ENCODE data around the gene ID4. TPM values are rescaled to one million over a fixed set of nuclear protein-coding genes. Genes with fewer than 3 reads are reported as not detected.

ID4 gene
- total RNA-seq, 3 donors from 2014 or later (not counting 1 experiment from before 2014, with no cell fraction given): not detected

DNA sequence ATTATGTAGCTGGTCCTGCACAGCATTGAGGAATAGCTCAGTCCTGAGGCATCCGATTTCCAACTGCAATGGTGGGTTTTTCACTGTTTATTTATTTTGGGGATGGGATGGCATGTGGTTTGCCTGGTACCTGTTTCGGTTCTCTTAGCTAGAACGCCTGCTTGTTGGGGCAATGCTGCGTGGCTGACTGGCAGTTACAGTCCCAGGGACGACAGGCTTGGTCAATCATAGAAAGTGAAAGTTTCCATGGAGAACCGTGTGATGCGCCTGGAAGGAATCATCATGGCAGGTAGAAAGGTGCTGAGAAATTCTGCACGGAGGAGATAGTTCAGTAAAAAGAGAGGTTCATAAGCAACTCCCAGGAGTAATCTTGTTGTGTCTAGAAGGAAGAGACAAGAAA, 18.4 kb downstream of the ID4 start:
- DNase-seq (no peak), ATAC-seq (no peak)
- Mint-ChIP-seq H3K27ac (no peak overlapping the region), H3K9me3 (no peaks in the 10 kb centered on the region), H3K4me3 (no peak overlapping the region), H3K4me1 (no peaks in the 10 kb centered on the region), H3K27me3 (ENCODE audit: low read depth in 2 of 2) (peaks cover 14 to 63% of the 10 kb centered on the region in 2 donors), H3K36me3 (no peaks in the 10 kb centered on the region)
- no peaks in the 10 kb centered on the region for H3K4me1 ChIP-seq (ENCODE audit: control insufficient read depth, insufficient read depth, low read length)
- 85% methylated on average over 8 of the region's 8 CpGs for WGBS (ENCODE audit: insufficient coverage)
- intact Hi-C loops (cut with micrococcal nuclease): no loop called here
- no peak overlapping the region for H3K27ac ChIP-seq (ENCODE audit: low read length)
- H3K4me3 ChIP-seq (ENCODE audit: low read length): no peak overlapping the region
- no peaks in the 10 kb centered on the region for H3K9me3 ChIP-seq (ENCODE audit: control insufficient read depth, insufficient read depth, low read length)
- TF ChIP-seq, protein P1, sequence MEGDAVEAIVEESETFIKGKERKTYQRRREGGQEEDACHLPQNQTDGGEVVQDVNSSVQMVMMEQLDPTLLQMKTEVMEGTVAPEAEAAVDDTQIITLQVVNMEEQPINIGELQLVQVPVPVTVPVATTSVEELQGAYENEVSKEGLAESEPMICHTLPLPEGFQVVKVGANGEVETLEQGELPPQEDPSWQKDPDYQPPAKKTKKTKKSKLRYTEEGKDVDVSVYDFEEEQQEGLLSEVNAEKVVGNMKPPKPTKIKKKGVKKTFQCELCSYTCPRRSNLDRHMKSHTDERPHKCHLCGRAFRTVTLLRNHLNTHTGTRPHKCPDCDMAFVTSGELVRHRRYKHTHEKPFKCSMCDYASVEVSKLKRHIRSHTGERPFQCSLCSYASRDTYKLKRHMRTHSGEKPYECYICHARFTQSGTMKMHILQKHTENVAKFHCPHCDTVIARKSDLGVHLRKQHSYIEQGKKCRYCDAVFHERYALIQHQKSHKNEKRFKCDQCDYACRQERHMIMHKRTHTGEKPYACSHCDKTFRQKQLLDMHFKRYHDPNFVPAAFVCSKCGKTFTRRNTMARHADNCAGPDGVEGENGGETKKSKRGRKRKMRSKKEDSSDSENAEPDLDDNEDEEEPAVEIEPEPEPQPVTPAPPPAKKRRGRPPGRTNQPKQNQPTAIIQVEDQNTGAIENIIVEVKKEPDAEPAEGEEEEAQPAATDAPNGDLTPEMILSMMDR (IDR thresholded peaks at IDR 0.05): no peak
- H3K36me3 ChIP-seq (ENCODE audit: control insufficient read depth, insufficient read depth, low read length): no peaks in the 10 kb centered on the region
- no peaks in the 10 kb centered on the region for H3K27me3 ChIP-seq (ENCODE audit: control insufficient read depth, insufficient read depth, low read length)

DNA sequence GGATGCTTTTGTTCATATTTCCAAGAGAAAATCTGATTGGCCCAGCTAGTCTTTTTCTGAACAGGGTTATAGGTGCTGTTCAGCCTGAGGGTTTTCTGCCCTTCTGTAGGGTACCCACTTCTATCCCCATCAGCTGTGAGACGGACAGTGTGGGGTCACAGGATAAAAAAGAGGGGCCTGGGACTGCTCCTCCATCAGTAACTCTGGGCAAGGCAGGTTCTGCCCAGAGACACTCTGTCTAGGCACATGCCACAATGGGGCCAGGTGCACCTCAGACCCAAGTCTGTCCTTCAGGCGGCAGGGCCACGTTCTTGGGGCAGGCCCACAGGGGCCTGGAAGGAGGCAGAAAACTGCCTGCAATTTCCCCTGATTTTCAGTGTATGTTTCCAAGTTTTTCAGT, 20.0 kb downstream of the ID4 start:
- Histone ChIP-seq H3K4me1 (ENCODE audit: control insufficient read depth, insufficient read depth, low read length) (no peaks in the 10 kb centered on the region), H3K4me3 (ENCODE audit: low read length) (no peak overlapping the region), H3K36me3 (ENCODE audit: control insufficient read depth, insufficient read depth, low read length) (no peaks in the 10 kb centered on the region), H3K27me3 (ENCODE audit: control insufficient read depth, insufficient read depth, low read length) (no peaks in the 10 kb centered on the region), H3K27ac (ENCODE audit: low read length) (no peak overlapping the region), H3K9me3 (ENCODE audit: control insufficient read depth, insufficient read depth, low read length) (no peaks in the 10 kb centered on the region)
- Mint-ChIP-seq H3K4me1 (no peaks in the 10 kb centered on the region), H3K27ac (no peak overlapping the region), H3K4me3 (no peak overlapping the region), H3K27me3 (ENCODE audit: low read depth in 2 of 2) (peaks cover 11 to 56% of the 10 kb centered on the region in 2 donors), H3K9me3 (no peaks in the 10 kb centered on the region), H3K36me3 (no peaks in the 10 kb centered on the region)
- no peak for ATAC-seq
- DNase-seq: no peak
- TF ChIP-seq, protein P1 (IDR thresholded peaks at IDR 0.05): no peak
- 79% methylated on average over 3 of the region's 3 CpGs for WGBS (ENCODE audit: insufficient coverage)
- intact Hi-C loops (cut with micrococcal nuclease): no loop called here

DNA sequence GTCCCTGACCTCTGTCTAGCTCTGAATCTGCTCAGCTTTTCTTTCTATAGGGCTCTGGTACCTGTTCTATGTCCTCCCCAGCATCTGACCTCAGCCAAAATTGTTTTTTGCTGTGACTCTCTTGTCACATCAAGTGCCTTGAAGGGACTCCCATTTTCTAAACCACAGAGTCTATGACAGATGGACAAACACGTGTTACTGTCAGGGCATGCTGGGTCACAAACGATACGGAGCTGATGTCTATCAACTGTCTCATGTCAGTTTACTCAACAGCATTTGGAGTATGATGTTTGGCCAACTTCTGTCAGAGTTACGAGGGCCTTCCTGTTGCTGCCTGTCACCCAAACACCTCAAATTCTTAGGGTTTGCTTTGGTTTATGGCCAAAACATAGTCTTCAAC, 20.5 kb downstream of the ID4 start:
- Histone ChIP-seq H3K9me3 (ENCODE audit: control insufficient read depth, insufficient read depth, low read length) (no peaks in the 10 kb centered on the region), H3K4me3 (ENCODE audit: low read length) (no peak overlapping the region), H3K27me3 (ENCODE audit: control insufficient read depth, insufficient read depth, low read length) (no peaks in the 10 kb centered on the region), H3K27ac (ENCODE audit: low read length) (no peak overlapping the region), H3K4me1 (ENCODE audit: control insufficient read depth, insufficient read depth, low read length) (no peaks in the 10 kb centered on the region), H3K36me3 (ENCODE audit: control insufficient read depth, insufficient read depth, low read length) (no peaks in the 10 kb centered on the region)
- Mint-ChIP-seq H3K27me3 (ENCODE audit: low read depth in 2 of 2) (peaks cover 11 to 50% of the 10 kb centered on the region in 2 donors), H3K4me1 (no peaks in the 10 kb centered on the region), H3K36me3 (no peaks in the 10 kb centered on the region), H3K4me3 (no peak overlapping the region), H3K27ac (no peak overlapping the region), H3K9me3 (no peaks in the 10 kb centered on the region)
- ATAC-seq (no peak), DNase-seq (no peak)
- 85% methylated on average over 4 of the region's 4 CpGs for WGBS (ENCODE audit: insufficient coverage)
- intact Hi-C loops (cut with micrococcal nuclease): no loop called here
- TF ChIP-seq, protein P1 (IDR thresholded peaks at IDR 0.05): no peak

GRCh38 chr6:19860235-19860877, 23.2 kb downstream of the ID4 start:
- no peak for DNase-seq
- Mint-ChIP-seq H3K27me3 (ENCODE audit: low read depth in 2 of 2) (peaks cover 11 to 37% of the 10 kb centered on the region in 2 donors), H3K9me3 (no peaks in the 10 kb centered on the region), H3K4me1 (no peaks in the 10 kb centered on the region), H3K4me3 (no peak overlapping the region), H3K36me3 (no peaks in the 10 kb centered on the region), H3K27ac (no peak overlapping the region)
- Histone ChIP-seq H3K36me3 (ENCODE audit: control insufficient read depth, insufficient read depth, low read length) (no peaks in the 10 kb centered on the region), H3K9me3 (ENCODE audit: control insufficient read depth, insufficient read depth, low read length) (no peaks in the 10 kb centered on the region), H3K27ac (ENCODE audit: low read length) (no peak overlapping the region), H3K4me1 (ENCODE audit: control insufficient read depth, insufficient read depth, low read length) (no peaks in the 10 kb centered on the region), H3K4me3 (ENCODE audit: low read length) (no peak overlapping the region), H3K27me3 (ENCODE audit: control insufficient read depth, insufficient read depth, low read length) (no peaks in the 10 kb centered on the region)
- TF ChIP-seq, protein P1 (IDR thresholded peaks at IDR 0.05): no peak
- no peak for ATAC-seq
- intact Hi-C loops (cut with micrococcal nuclease): no loop called here
- WGBS (ENCODE audit: insufficient coverage): 75% methylated on average over 4 of the region's 4 CpGs

All from natural killer cell (primary cell).